RWPE2 (cell line): ENCODE measurements around the gene EPB41L5.
"Not testable (repeated sequence)": the region's sequence is repeated elsewhere in the genome, so short reads cannot be mapped to it uniquely, and the experiment has no call there.

Source experiments
- ATAC-seq: fragments of 200-7000 bp; cut with Tn5 transposase; 3 replicates; pipeline ENCODE4 v1.9.1; 2021; ENCODE audit warnings: low read depth
- DNase-seq: peaks from one replicate; pipeline ENCODE4 v3.0.0-alpha.2; 2020; ENCODE audit warnings: low spot score
- H3K27ac ChIP-seq: fragments of 450-650 bp; 2 replicates; pipeline ENCODE4 v1.5.1; 2017; ENCODE audit warnings: mild to moderate bottlenecking; ENCODE audit not compliant: poor library complexity, severe bottlenecking
- H3K27me3 ChIP-seq: fragments of 250-450 bp; sonication (Bioruptor Pico); 2 replicates; pipeline ENCODE4 v1.5.1; 2021; ENCODE audit warnings: mild to moderate bottlenecking, moderate library complexity; ENCODE audit not compliant: insufficient read depth, poor library complexity, severe bottlenecking
- H3K36me3 ChIP-seq: fragments of 250-450 bp; sonication (Bioruptor Pico); 2 replicates; pipeline ENCODE4 v1.5.1; 2020; ENCODE audit warnings: low read depth, mild to moderate bottlenecking, moderate library complexity
- H3K4me1 ChIP-seq: fragments of 250-450 bp; sonication (Bioruptor Pico); 2 replicates; pipeline ENCODE4 v1.5.1; 2021; ENCODE audit warnings: mild to moderate bottlenecking, moderate library complexity; ENCODE audit not compliant: insufficient read depth, poor library complexity, severe bottlenecking
- H3K4me3 ChIP-seq: fragments of 250-450 bp; sonication (Bioruptor Pico); 2 replicates; pipeline ENCODE4 v1.5.1; 2021; ENCODE audit warnings: mild to moderate bottlenecking, moderate library complexity; ENCODE audit not compliant: severe bottlenecking
- H3K9me3 ChIP-seq: fragments of 250-450 bp; sonication (Bioruptor Pico); 2 replicates; pipeline ENCODE4 v1.5.1; 2021; ENCODE audit warnings: mild to moderate bottlenecking, moderate library complexity; ENCODE audit not compliant: severe bottlenecking
- TF ChIP-seq, protein P1 (sequence below): fragments of 450-650 bp; IDR thresholded peaks from one replicate; pipeline ENCODE4 v1.5.1; 2017; ENCODE audit warnings: mild to moderate bottlenecking, moderate library complexity; ENCODE audit not compliant: poor library complexity, severe bottlenecking

Gene EPB41L5

DNA sequence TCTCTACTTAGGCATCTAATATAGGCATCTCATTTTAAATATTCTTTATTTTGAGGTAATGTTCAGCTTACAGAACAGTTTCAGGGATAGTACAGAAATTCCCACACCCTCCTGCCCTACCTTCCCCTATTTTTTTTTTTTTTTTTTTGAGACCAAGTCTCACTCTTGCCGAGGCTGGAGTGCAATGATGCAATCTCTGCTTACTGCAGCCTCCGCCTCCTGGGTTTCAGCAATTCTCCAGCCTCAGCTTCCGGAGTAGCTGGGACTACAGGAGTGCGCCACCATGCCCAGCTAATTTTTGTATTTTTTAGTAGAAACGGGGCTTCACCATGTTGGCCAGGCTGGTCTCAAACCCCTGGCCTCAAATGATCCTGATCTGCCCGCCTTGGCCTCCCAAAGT is 97.6 kb downstream of the EPB41L5 start:
- ATAC-seq = no peak
- TF ChIP-seq, protein P1, sequence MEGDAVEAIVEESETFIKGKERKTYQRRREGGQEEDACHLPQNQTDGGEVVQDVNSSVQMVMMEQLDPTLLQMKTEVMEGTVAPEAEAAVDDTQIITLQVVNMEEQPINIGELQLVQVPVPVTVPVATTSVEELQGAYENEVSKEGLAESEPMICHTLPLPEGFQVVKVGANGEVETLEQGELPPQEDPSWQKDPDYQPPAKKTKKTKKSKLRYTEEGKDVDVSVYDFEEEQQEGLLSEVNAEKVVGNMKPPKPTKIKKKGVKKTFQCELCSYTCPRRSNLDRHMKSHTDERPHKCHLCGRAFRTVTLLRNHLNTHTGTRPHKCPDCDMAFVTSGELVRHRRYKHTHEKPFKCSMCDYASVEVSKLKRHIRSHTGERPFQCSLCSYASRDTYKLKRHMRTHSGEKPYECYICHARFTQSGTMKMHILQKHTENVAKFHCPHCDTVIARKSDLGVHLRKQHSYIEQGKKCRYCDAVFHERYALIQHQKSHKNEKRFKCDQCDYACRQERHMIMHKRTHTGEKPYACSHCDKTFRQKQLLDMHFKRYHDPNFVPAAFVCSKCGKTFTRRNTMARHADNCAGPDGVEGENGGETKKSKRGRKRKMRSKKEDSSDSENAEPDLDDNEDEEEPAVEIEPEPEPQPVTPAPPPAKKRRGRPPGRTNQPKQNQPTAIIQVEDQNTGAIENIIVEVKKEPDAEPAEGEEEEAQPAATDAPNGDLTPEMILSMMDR = no peak

DNA sequence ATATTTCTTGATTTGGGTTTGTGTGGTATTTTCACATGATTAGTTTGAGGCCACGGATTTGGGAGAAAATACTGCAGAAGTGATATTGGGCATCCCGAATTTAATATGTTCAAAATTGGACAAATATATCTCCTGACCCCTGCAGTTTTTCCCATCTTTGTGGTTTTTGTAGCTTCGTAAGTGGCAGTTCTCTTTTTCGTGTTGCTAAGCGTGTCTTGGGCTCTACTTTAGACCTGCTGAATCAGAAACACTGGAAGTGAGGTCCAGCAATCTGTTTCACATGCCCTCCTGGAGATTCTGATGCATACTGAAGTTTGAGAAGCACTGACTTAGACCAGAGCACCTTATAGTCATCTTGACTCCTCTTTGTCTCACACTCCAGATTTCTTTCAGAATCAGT is 98.3 kb downstream of the EPB41L5 start:
- Histone ChIP-seq H3K36me3 (no peaks in the 10 kb centered on the region), H3K27me3 (no peaks in the 10 kb centered on the region), H3K27ac (no peak overlapping the region), H3K4me1 (peaks cover 28% of the 10 kb centered on the region), H3K9me3 (no peaks in the 10 kb centered on the region), H3K4me3 (no peak overlapping the region)
- TF ChIP-seq, protein P1 = no peak
- ATAC-seq (no peak), DNase-seq (no peak)

More for the DNA sequence above, 97.6 kb downstream of the EPB41L5 start:
- no peaks in the 10 kb centered on the region for H3K36me3 ChIP-seq
- no peak for DNase-seq
- no peaks in the 10 kb centered on the region for H3K9me3 ChIP-seq
- H3K4me1 ChIP-seq = peaks cover 29% of the 10 kb centered on the region
- no peaks in the 10 kb centered on the region for H3K27me3 ChIP-seq
- H3K4me3 ChIP-seq = no peak overlapping the region
- H3K27ac ChIP-seq = no peak overlapping the region

DNA sequence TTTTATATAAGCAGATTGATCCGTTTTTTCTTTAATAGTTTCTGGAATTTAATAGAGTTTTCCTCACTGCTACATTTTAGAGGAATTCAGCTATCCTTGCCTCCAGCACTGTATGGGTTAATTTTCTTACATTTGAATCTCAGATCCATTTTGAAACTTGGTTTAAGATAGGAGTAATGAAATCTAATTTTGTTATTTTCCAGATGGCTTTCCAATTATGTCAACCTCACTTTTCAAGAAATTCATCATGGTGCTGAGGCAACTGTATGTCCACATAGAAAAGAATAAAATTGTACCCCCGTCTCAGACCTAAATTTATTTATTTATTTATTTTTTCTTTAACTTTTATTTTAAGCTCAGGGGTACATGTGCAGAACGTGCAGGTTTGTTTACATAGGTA is 105.1 kb downstream of the EPB41L5 start:
- Histone ChIP-seq H3K27ac (no peak overlapping the region), H3K27me3 (no peaks in the 10 kb centered on the region), H3K4me3 (no peak overlapping the region), H3K36me3 (no peaks in the 10 kb centered on the region), H3K9me3 (no peaks in the 10 kb centered on the region), H3K4me1 (no peaks in the 10 kb centered on the region)
- ATAC-seq (no peak), DNase-seq (no peak)
- TF ChIP-seq, protein P1 = no peak

DNA sequence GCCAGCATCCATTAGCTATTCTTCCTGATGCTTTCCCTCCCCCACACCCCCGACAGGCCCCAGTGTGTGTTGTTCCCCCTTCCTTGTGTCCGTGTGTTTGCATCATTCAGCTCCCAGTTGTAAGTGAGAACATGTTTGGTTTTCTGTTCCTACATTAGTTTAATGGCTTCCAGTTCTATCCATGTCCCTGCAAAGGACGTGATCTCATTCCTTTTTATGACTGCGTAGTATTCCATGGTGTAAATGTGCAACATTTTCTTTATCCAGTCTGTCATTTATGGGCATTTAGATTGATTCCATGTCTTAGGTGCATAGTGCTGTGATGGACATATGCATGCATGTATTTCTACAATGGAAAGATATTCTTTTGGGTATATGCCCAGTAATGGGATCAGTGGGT is 105.6 kb downstream of the EPB41L5 start:
- no peak for ATAC-seq

DNA sequence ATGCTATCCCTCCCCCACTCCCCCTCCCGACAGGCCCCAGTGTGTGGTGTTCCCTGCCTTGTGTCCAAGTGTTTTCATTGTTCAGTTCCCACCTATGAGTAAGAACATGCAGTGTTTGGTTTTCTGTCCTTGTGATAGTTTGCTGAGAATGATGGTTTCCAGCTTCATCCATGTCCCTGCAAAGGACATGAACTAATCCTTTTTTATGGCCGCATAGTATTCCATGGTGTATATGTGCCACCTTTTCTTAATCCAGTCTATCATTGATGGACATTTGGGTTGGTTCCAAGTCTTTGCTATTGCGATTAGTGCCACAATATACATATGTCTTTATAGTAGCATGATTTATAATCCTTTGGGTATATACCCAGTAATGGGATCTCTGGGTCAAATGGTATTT is 108.5 kb downstream of the EPB41L5 start:
- not testable (repeated sequence) for ATAC-seq, H3K27me3 ChIP-seq, H3K36me3 ChIP-seq, H3K9me3 ChIP-seq, H3K4me3 ChIP-seq, H3K4me1 ChIP-seq, H3K27ac ChIP-seq, DNase-seq

More for the DNA sequence above, 105.6 kb downstream of the EPB41L5 start:
- Histone ChIP-seq H3K9me3 (no peaks in the 10 kb centered on the region), H3K4me3 (no peak overlapping the region), H3K4me1 (no peaks in the 10 kb centered on the region), H3K27ac (no peak overlapping the region), H3K27me3 (no peaks in the 10 kb centered on the region), H3K36me3 (no peaks in the 10 kb centered on the region)
- no peak for DNase-seq
- TF ChIP-seq, protein P1 = no peak
